Measurements from ENCODE around the gene CD58. TPM values are rescaled to one million over a fixed set of nuclear protein-coding genes. Genes with fewer than 3 reads are reported as not detected.

Gene CD58
- total RNA-seq, 1 experiment from 2014 or later, result 18.9 TPM

DNA sequence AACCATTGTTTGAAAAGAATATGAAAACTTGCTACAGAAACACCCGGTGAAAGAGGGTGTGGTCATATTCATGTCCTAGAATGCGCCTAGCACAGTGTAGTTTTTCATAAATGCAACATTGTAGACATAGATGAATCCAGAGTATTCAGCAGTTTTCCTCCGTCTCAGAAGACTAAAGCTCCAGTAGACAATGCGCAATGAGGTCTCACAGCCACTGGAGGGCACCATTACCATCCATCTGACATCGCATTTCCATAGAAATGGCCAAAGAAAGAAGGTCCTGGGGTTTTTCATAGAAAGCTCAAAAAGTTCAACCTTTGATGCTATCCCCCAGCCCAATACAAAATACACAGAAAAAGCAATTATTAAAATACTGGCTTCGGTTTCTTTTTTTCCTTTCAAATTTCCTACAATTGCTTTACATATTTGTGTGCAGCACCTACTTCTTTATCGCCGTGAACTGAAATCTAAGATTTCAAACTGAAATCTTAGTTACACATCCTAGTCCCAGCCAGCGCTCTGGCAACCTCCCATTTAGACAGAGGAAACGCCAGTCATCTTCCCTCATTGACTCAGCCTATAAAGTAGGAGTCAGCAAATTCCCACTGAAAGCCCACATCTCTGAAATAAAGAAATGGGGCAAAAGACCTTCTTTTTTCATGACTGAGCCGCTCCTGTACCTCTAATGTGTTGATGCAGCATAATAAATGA, 3.9 kb upstream of the CD58 start:
- Mint-ChIP-seq H3K27ac (ENCODE audit: unreplicated experiment) (no peak overlapping the region), H3K4me3 (ENCODE audit: low read depth, unreplicated experiment) (no peak overlapping the region), H3K27me3 (ENCODE audit: unreplicated experiment) (no peaks in the 10 kb centered on the region), H3K36me3 (ENCODE audit: insufficient read depth, unreplicated experiment) (peaks cover 23% of the 10 kb centered on the region), H3K4me1 (ENCODE audit: low read depth, unreplicated experiment) (peaks cover 17% of the 10 kb centered on the region), H3K9me3 (ENCODE audit: low read depth, unreplicated experiment) (no peaks in the 10 kb centered on the region)
- intact Hi-C loops (cut with micrococcal nuclease; ENCODE audit: unreplicated experiment), result loop anchor here (1.0 to 5.0 kb wide), 4 partner anchors 98 to 483 kb away; no protein-coding TSS in a partner anchor
- DNase-seq, result peak; percentile 50
- no TSS peak for BruUV-seq (replicated peaks)
- TF ChIP-seq, protein P1, sequence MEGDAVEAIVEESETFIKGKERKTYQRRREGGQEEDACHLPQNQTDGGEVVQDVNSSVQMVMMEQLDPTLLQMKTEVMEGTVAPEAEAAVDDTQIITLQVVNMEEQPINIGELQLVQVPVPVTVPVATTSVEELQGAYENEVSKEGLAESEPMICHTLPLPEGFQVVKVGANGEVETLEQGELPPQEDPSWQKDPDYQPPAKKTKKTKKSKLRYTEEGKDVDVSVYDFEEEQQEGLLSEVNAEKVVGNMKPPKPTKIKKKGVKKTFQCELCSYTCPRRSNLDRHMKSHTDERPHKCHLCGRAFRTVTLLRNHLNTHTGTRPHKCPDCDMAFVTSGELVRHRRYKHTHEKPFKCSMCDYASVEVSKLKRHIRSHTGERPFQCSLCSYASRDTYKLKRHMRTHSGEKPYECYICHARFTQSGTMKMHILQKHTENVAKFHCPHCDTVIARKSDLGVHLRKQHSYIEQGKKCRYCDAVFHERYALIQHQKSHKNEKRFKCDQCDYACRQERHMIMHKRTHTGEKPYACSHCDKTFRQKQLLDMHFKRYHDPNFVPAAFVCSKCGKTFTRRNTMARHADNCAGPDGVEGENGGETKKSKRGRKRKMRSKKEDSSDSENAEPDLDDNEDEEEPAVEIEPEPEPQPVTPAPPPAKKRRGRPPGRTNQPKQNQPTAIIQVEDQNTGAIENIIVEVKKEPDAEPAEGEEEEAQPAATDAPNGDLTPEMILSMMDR (IDR thresholded peaks at IDR 0.05; ENCODE audit: unreplicated experiment), result peak; percentile 41
- CTCF ChIA-PET, result interaction anchor here (0.6 to 1.1 kb wide), 6 partner anchors 18 to 148 kb away, joined by 3 to 11 read pairs (median 3); no protein-coding TSS in a partner anchor

DNA sequence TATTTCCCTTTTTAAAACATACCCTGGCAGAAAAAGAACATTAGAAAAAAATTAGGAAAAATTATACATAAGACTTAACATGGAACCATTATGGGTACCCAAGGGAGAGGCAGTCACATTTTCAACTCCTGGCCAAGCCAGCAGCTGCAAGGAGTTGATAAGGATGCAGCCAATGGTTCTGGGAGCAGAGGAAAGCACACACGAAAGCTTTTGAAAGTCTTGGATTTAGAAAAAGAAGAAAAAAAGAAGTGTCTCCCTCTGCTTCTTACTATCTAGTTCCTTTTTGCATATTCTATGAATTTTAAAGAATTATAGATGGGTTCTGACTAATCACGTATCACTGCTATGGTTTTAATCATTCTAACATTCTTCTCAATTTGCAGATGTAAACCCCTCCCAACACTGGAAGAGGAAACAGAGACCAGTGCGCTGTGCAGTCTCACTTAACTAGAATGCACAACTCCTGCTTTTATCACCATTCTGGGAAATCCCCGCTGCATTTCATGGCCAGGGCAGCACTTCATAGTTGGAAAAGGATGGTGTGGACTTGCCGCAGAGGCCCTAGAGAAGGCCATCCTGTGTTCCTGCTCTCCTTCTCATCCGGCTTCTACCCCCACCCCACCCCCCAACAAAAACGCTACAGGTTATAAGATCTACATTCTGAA, 2.7 kb upstream of the CD58 start:
- Mint-ChIP-seq H3K27me3 (ENCODE audit: unreplicated experiment) (no peaks in the 10 kb centered on the region), H3K4me3 (ENCODE audit: low read depth, unreplicated experiment) (no peak overlapping the region), H3K4me1 (ENCODE audit: low read depth, unreplicated experiment) (peaks cover 29% of the 10 kb centered on the region), H3K9me3 (ENCODE audit: low read depth, unreplicated experiment) (no peaks in the 10 kb centered on the region), H3K27ac (ENCODE audit: unreplicated experiment) (no peak overlapping the region), H3K36me3 (ENCODE audit: insufficient read depth, unreplicated experiment) (peaks cover 33% of the 10 kb centered on the region)
- BruUV-seq (replicated peaks), result no TSS peak
- DNase-seq, result no peak
- intact Hi-C loops (cut with micrococcal nuclease; ENCODE audit: unreplicated experiment), result loop anchor here (1.0 to 5.0 kb wide), 3 partner anchors 99 to 484 kb away; no protein-coding TSS in a partner anchor
- TF ChIP-seq, protein P1 (IDR thresholded peaks at IDR 0.05; ENCODE audit: unreplicated experiment), result no peak
- CTCF ChIA-PET, result no interaction called here

DNA sequence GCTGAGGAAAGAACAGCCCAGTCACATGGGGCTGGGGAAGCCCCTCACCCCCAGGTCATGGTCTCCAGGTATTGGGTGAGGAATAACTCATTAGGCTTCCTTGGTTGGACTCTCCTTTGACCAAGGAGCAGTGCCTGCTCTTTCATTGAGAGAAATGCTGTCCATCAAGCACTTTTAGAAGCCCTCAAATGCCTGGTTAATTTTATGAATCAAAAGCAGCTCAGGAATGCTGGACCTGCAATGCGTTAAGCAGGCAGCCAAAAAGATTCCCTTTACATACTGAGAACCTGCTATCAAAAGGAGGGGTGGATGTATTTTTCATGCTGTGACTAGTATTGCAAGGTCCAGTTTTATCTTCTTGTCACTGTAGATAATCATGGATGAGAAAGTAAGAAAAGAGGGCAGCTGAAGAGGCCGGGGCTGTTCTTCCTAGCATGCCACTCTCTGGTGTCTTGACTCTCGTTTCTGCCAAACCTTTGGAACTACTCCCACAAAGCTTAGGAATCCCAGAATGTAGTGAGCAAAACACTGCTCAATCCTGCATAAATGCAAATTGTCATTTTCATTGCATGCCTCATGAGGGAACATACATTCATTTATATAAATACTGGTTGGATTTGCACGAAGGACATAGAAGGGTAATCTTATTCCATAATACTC, 2.1 kb upstream of the CD58 start:
- Mint-ChIP-seq H3K4me1 (ENCODE audit: low read depth, unreplicated experiment) (peaks cover 36% of the 10 kb centered on the region), H3K9me3 (ENCODE audit: low read depth, unreplicated experiment) (no peaks in the 10 kb centered on the region), H3K27me3 (ENCODE audit: unreplicated experiment) (no peaks in the 10 kb centered on the region), H3K4me3 (ENCODE audit: low read depth, unreplicated experiment) (no peak overlapping the region), H3K36me3 (ENCODE audit: insufficient read depth, unreplicated experiment) (peaks cover 34% of the 10 kb centered on the region), H3K27ac (ENCODE audit: unreplicated experiment) (no peak overlapping the region)
- DNase-seq, result no peak
- intact Hi-C loops (cut with micrococcal nuclease; ENCODE audit: unreplicated experiment), result loop anchor here (5.0 kb wide), 2 partner anchors 149 to 484 kb away; no protein-coding TSS in a partner anchor
- CTCF ChIA-PET, result no interaction called here
- BruUV-seq (replicated peaks), result no TSS peak
- TF ChIP-seq, protein P1 (IDR thresholded peaks at IDR 0.05; ENCODE audit: unreplicated experiment), result no peak

DNA sequence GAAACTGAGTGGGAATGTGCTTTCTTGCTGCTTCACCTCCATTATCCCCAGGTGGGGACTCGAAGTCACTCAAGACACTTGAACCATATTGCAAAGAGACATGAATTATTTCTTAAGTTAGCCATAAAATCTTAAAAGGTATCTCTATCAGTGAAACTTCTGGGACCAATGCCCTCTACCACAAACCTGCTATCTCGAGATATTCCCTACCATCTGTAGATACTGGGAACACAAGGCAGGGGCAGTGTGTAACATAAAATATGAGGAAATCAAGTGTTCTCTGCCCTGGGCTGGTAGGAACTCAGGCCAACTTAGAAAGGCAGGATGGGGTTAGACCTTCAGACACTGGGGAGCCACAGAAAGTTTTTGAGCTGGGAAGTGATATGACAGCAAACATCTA, 1.3 kb upstream of the CD58 start:
- DNase-seq, result no peak
- BruUV-seq (replicated peaks), result no TSS peak
- CTCF ChIA-PET, result no interaction called here
- Mint-ChIP-seq H3K4me1 (ENCODE audit: low read depth, unreplicated experiment) (peaks cover 39% of the 10 kb centered on the region), H3K36me3 (ENCODE audit: insufficient read depth, unreplicated experiment) (peaks cover 34% of the 10 kb centered on the region), H3K4me3 (ENCODE audit: low read depth, unreplicated experiment) (peak overlapping the region; percentile 87), H3K27me3 (ENCODE audit: unreplicated experiment) (no peaks in the 10 kb centered on the region), H3K9me3 (ENCODE audit: low read depth, unreplicated experiment) (no peaks in the 10 kb centered on the region), H3K27ac (ENCODE audit: unreplicated experiment) (peak overlapping the region; percentile 95)
- TF ChIP-seq, protein P1 (IDR thresholded peaks at IDR 0.05; ENCODE audit: unreplicated experiment), result no peak
- intact Hi-C loops (cut with micrococcal nuclease; ENCODE audit: unreplicated experiment), result loop anchor here (5.0 kb wide), 2 partner anchors 150 to 485 kb away; no protein-coding TSS in a partner anchor

Data from Calu3 (cell line).